HEK293T (cell line): Measurements from ENCODE around the gene C6orf163.

Experiments used
- CTBP1 ChIP-seq: fragments of 450-650 bp; IDR thresholded peaks from 2 replicates; pipeline ENCODE4 v1.6.1; 2016; ENCODE audit warnings: borderline replicate concordance
- FOXA1 ChIP-seq: fragments of 450-650 bp; IDR thresholded peaks from 2 replicates; pipeline ENCODE4 v1.6.1; 2016; ENCODE audit warnings: mild to moderate bottlenecking
- HDGF ChIP-seq: fragments of 450-650 bp; IDR thresholded peaks from 2 replicates; pipeline ENCODE4 v1.6.1; 2017; ENCODE audit warnings: antibody characterized with exemption, borderline replicate concordance
- NFRKB ChIP-seq: fragments of 450-650 bp; IDR thresholded peaks from 2 replicates; pipeline ENCODE4 v1.6.1; 2016; ENCODE audit warnings: mild to moderate bottlenecking, moderate library complexity
- PKNOX1 ChIP-seq: fragments of 450-650 bp; IDR thresholded peaks from 2 replicates; pipeline ENCODE4 v1.6.1; 2016
- ZNF384 ChIP-seq: fragments of 450-650 bp; IDR thresholded peaks from 2 replicates; pipeline ENCODE4 v1.6.1; 2016

- TF ChIP-seq PKNOX1 (no peak), NFRKB (no peak), FOXA1 (no peak), HDGF (no peak), ZNF384 (no peak), CTBP1 (no peak)
These were observed 62.9 kb downstream of the C6orf163 start for GRCh38 chr6:87407561-87407900.
